Sigmoid colon (tissue), 4 donors: Measurements from ENCODE around the gene MRPL37.

ENCODE experiments used
- CTCF ChIP-seq, 4 experiments: fragments of 450-650 bp in 3 of 4; fragments of 200-600 bp in 1 of 4; IDR thresholded peaks; one replicate each; pipeline ENCODE4 v1.5.1; 2016 to 2019; ENCODE audit warnings: antibody characterized with exemption in 4 of 4, mild to moderate bottlenecking in 3 of 4, moderate library complexity in 2 of 4
- EP300 ChIP-seq, 4 donors: sonication (generic); formaldehyde crosslinking; IDR thresholded peaks; one replicate each; pipeline ENCODE4 v1.6.1; 2017; ENCODE audit warnings: antibody characterized with exemption in 4 of 4

- TF ChIP-seq CTCF (IDR thresholded peaks at IDR 0.05) (no peak), EP300 (IDR thresholded peaks at IDR 0.05) (no peak)
Measured at GRCh38 chr1:54246116-54246721, 46.3 kb downstream of the MRPL37 start.
